HG03135 (cell line): ENCODE results near the gene PSMB2.

ENCODE experiments used
- ATAC-seq: cut with Tn5 transposase; IDR thresholded peaks from one replicate; pipeline ENCODE4 v1.9.1; 2021; ENCODE audit warnings: mild to moderate bottlenecking, moderate library complexity; ENCODE audit not compliant: unreplicated experiment

The PSMB2 gene

DNA sequence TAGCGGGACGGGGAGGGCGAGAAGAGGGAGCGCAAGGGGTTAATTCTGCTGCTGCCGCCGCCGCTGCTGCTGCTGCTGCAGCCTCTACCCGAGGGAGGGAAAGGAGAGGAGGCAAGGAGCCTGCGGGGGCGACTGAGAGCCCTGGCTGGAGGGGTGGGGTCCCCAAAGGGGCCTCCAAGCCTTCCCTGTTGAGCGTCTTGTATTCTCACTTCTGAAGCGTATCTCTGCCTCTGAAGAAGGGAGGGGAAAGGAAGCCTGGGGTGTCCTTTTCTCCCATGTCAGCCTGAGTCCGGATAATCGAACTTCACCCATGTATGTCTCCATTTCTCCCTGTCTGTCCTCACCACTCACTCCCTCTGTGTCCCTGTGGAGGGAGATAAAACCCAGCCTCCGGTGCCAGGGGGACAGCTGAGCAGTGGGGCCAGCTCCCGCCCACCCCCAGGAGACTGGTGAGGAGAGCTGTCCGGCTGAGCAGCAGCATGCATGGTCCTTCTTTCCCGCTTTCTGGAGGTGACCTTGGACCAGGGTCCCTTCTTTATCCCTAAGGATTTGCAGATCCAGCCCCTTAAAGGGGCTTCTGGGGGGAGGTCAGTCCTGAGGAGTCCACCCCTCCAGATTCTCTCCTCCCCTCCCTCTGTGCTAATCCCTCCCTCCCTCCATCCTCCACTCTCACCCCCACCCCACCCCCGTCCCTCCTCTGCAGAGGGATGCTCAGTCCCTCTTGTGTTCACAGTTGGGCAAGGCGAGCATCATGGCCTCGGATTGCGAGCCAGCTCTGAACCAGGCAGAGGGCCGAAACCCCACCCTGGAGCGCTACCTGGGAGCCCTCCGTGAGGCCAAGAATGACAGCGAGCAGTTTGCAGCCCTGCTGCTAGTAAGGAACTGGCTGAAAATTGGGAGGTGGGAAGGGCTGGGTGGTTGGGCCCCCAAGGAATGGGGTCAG is 82.7 kb downstream of the PSMB2 start:
- ATAC-seq: no peak

DNA sequence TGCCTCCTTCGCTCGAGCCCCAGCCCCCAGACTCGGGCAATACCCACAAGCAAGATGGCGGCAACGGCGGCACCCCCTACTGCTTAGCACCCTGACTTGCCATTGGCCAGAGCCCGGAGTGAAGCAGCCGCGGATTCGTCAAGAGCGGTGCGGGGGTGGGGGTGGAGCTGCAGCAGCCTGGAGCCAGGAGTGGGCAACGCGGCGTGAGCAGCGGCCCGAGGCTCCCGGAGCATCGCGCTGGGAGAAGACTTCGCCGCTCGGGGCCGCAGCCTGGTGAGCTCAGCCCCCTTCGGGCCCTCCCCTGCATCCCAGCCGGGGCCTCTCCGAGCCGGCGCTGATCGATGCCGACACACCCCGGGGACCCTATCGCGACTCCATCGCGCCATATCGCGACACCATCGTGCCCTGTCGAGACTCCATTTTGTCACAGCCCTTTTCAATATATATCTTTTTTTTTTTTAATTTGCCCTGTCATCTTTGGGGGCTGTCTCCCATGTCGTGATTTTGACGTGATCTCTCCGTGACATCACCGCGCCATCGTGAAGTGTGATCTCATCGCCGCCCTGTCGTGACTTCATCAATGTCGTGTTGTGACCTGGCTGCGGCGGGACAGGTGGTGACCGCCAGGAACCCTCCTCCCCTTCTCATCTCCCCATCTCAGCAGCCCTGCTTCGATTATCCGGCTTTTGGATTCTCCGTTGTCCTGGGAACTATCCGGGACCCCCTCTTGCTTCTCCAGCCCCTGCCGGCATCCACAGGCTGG is 83.5 kb downstream of the PSMB2 start, which contains the start of gene NCDN:
Gene NCDN, plus strand, starts transcription at position 189 of the 763 bp plus-strand sequence. Its CDS starts 392 bp downstream, at position 581.
- peak; percentile 81 for ATAC-seq

DNA sequence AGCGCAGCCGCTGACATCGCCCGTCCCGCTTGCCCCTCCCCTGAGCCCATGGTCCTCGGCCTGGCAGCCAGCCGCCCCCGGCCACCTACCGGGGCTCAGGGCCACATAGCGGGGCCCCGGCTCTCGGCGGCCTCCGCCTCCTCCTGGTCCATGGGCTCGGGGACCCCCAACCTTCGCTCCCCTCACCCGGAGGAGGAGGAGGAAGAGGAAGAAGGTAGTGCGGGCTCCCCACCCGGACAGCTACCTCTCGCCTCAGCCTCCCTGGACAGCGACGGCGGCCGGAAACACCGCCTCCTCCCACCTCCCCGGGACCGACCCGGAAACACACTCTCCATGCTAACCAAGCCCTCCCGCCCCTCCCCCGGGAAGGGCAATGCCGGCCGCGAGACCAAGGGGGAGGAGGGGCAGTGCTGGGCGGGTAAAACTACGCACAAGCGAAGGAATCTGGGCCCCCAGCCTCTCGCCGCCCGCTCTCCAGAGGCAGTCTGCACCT is 84.2 kb downstream of the PSMB2 start, which contains the start of gene KIAA0319L:
Gene KIAA0319L, minus strand, starts transcription at position 286 of the 493 bp plus-strand sequence. CDS start 2,912 bp downstream, outside the sequence.
- ATAC-seq: peak; percentile 69

- ATAC-seq: no peak
Measured at GRCh38 chr1:35556484-35557117, 84.7 kb downstream of the PSMB2 start.

GRCh38 chr1:35555601-35556477 is 85.5 kb downstream of the PSMB2 start:
- ATAC-seq: no peak

DNA sequence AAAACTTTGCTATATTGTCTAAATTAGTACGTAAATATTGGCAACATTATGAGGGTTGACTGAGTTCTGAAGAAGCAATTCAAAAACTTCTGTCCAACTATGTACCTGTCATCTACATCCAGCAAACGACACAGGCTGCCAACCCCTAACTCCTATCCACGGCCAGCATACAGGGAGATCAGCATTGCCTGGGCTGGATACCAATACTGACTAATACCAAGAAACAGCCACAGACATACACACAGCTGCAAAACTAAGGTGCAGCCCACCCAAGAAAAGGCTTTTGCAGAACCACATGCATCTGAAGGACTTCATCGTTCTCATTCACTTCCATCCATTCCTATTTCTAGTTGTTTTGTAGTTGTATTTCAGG is 86.1 kb downstream of the PSMB2 start:
- ATAC-seq: no peak

DNA sequence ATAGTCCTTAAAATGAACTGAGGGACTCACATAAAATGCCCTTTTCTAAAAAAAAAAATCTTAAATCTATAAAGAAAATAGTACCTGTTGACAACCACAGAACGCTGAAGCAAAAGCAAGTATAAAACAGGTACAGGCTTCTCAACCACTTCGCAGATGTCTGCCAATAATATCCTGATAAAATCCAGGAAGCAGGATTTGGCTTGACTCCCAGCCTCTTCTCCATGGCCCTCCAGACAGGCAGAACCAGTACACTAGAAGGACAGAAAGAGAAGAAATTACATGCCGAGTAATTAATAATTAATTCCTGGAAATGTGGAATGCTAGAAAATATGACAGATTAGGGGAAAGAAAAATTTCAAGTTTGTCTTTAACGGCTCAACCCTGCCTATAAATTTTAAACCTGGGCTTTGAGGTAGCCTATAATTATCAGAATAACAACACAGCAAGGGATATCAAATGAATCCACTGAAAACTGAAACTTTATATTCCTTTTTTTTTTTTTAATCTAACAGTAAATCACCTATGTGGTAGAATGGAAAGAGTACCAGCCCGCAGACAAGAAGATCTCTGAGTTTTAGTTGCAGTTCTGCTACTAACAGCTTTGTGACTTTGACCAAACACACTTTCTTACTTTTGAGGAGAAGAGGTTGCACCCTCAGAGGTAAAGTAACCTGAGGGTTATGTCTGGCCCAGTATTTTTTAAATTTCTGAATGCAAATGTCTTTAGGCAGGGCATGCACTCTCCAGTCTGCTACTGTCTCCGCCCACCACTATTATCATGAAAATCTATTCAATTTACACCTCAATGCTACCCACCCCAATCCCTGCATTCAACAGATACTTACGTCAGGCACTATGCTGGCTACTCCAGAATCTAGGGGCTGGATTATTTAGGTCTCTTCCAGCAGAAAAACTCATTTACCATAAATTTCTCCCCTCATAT is 86.8 kb downstream of the PSMB2 start:
- no peak for ATAC-seq

DNA sequence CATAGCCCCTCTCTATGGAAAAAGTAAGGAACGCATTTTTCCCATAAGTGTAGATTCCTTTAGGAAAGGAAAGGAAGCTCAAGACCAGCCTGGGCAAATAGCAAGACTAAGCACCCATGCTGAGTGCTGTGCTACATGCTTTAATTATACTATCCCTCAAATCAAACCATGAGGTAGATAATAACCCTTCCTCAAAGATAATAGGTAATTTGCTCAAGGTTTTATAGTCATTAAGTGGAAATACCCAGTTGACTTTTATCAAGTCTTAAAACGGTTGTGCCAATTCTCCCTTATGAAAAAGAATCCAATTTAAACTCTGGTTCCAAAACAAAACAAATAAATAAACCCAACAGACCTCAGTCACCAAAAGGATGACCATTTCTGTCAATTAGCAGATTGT is 87.5 kb downstream of the PSMB2 start:
- ATAC-seq: no peak
